Thymus (tissue), 11 donors: ENCODE measurements around the gene MYMX. TPM values are rescaled to one million over a fixed set of nuclear protein-coding genes. Genes with fewer than 3 reads are reported as not detected.
"Not testable (repeated sequence)": the region's sequence is repeated elsewhere in the genome, so short reads cannot be mapped to it uniquely, and the experiment has no call there.

Experiments used
- DNase-seq, 9 donors: peaks; one replicate each; pipeline ENCODE4 v3.0.0-alpha.2; 2013; ENCODE audit warnings: low spot score in 9 of 9, low read depth in 6 of 9, missing footprints in 1 of 9
- H3K27ac ChIP-seq, 2 donors: one replicate each; pipeline ENCODE4 v1.5.1; 2013; ENCODE audit warnings: control low read depth in 1 of 2, low read depth in 1 of 2, low read length in 1 of 2, mild to moderate bottlenecking in 1 of 2, moderate library complexity in 1 of 2
- H3K27me3 ChIP-seq, 2 donors: one replicate each; pipeline ENCODE4 v1.5.1; 2013; ENCODE audit warnings: low read length in 1 of 2; ENCODE audit not compliant: control insufficient read depth in 2 of 2, insufficient read depth in 1 of 2
- H3K36me3 ChIP-seq, 2 donors: one replicate each; pipeline ENCODE4 v1.5.1; 2013; ENCODE audit warnings: low read length in 1 of 2, mild to moderate bottlenecking in 1 of 2, moderate library complexity in 1 of 2; ENCODE audit not compliant: control insufficient read depth in 2 of 2, insufficient read depth in 2 of 2
- H3K4me1 ChIP-seq, 2 donors: one replicate each; pipeline ENCODE4 v1.5.1; 2013; ENCODE audit warnings: low read length in 2 of 2; ENCODE audit not compliant: control insufficient read depth in 2 of 2, insufficient read depth in 2 of 2
- H3K4me3 ChIP-seq, 2 donors: one replicate each; pipeline ENCODE4 v1.5.1; 2013; ENCODE audit warnings: low read length in 2 of 2, control low read depth in 1 of 2, mild to moderate bottlenecking in 1 of 2
- H3K9me3 ChIP-seq, 2 donors: one replicate each; pipeline ENCODE4 v1.5.1; 2013; ENCODE audit warnings: low read length in 1 of 2, mild to moderate bottlenecking in 1 of 2; ENCODE audit not compliant: control insufficient read depth in 2 of 2, insufficient read depth in 1 of 2
- WGBS: extraction: QIAGEN DNeasy Blood & Tissue Kit; methylation state at CpG from one replicate; pipeline ENCODE4 v1.1.7; 2013; 5-methylcytosine and 5-hydroxymethylcytosine counted together
- polyA plus RNA-seq: library from polyadenylated mRNA; stranded (reverse); fragments of 200-250 nt; gene quantifications from one replicate; pipeline ENCODE4 v1.2.3, GENCODE V29; 2013
- total RNA-seq: library from RNA; stranded (reverse); fragments of 120-200 nt; gene quantifications from one replicate; pipeline ENCODE4 v1.2.4, GENCODE V29; 2013
- donor health status: healthy.

The MYMX gene
- total and polyA plus RNA-seq, 2 donors, result 0.80 to 1.7 TPM

DNA sequence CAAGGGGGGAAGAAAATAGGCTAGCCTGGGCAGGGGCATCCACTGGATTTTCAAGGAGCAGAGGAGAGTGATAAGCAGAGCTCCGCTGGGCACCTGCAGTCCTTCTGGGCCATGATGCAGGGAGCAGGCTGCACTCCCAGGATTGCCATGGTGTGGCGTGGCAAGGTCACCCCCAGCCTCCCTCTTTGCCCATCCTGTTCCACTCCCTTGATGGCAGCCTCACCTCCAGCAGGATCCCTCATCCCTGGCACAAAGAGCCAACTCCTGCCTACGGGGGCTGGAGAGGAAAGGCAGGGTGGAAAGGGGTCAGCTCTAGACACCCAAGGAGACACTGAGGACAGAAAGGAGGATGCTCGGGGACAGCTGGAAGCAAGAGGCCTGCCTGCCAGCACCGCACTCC lies 22.4 kb upstream of the MYMX start:
- Histone ChIP-seq H3K27me3 (no peaks in the 10 kb centered on the region), H3K36me3 (no peaks in the 10 kb centered on the region), H3K9me3 (no peaks in the 10 kb centered on the region), H3K4me1 (peaks cover 0 to 10% of the 10 kb centered on the region in 2 donors), H3K27ac (no peak overlapping the region), H3K4me3 (no peak overlapping the region)
- DNase-seq, result no peak
- WGBS, result 96% methylated on average over 5 of the region's 5 CpGs

DNA sequence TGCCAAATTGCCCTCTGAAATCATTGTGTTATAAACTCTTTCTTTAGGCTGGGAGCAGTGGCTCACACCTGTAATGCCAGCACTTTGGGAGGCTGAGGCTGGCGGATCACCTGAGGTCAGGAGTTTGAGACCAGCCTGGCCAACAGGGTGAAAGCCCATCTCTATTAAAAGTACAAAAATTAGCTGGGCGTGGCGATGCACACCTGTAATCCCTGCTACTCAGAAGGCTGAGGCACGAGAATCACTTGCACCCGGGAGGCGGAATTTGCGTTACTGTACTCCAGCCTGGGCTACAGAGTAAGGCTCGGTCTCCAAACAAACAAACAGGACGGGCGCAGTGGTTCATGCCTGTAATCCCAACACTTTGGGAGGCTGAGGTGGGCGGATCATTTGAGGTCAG lies 20.4 kb upstream of the MYMX start:
- H3K27me3 ChIP-seq, H3K4me3 ChIP-seq, H3K9me3 ChIP-seq, H3K4me1 ChIP-seq, H3K27ac ChIP-seq, H3K36me3 ChIP-seq, DNase-seq: not testable (repeated sequence)
- 97% methylated on average over 11 of the region's 11 CpGs for WGBS

DNA sequence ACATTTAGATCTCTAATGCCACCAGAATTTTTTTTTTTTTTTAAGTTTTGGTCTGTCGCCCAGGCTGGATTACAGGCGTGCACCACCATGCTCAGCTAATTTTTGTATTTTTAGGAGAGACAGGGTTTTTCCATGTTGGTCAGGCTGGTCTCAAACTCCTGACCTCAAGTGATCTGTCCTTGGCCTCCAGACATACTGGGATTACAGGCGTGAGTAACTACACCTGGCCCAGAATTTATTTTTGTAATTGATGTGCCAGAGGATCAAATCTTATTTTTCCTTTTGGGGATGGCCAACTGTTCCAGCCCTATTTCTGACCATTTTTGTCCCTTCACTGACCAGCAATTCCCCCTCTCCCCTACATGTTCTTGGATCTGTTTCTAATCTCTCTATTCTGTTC lies 18.0 kb upstream of the MYMX start:
- 96% methylated on average over 3 of the region's 3 CpGs for WGBS
- DNase-seq, result no peak
- no peaks in the 10 kb centered on the region for H3K9me3 ChIP-seq
- H3K27ac ChIP-seq, result no peak overlapping the region
- H3K27me3 ChIP-seq, result no peaks in the 10 kb centered on the region
- no peaks in the 10 kb centered on the region for H3K36me3 ChIP-seq
- no peak overlapping the region for H3K4me3 ChIP-seq
- H3K4me1 ChIP-seq, result no peaks in the 10 kb centered on the region

DNA sequence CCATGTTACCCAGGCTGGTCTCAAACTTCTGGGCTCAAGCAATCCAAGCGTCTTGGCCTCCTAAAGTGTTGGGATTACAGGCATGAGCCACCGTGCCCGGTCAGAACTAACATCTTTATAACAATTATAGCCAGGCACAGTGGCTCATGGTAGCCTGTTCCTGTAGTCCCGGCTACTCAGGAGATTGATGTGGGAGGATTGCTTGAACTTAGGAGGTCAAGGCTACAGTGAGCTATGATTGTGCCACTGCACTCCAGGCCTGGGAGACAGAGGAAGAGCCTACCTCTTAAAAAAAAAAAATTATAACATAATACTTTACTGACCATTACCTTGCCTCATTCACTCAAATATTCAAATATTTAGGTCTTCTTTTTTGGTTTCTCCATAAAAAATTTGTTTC lies 16.8 kb upstream of the MYMX start:
- Histone ChIP-seq H3K4me3 (no peak overlapping the region), H3K27ac (no peak overlapping the region), H3K27me3 (no peaks in the 10 kb centered on the region), H3K9me3 (no peaks in the 10 kb centered on the region), H3K4me1 (no peaks in the 10 kb centered on the region), H3K36me3 (no peaks in the 10 kb centered on the region)
- no peak for DNase-seq
- 97% methylated on average over 4 of the region's 4 CpGs for WGBS

DNA sequence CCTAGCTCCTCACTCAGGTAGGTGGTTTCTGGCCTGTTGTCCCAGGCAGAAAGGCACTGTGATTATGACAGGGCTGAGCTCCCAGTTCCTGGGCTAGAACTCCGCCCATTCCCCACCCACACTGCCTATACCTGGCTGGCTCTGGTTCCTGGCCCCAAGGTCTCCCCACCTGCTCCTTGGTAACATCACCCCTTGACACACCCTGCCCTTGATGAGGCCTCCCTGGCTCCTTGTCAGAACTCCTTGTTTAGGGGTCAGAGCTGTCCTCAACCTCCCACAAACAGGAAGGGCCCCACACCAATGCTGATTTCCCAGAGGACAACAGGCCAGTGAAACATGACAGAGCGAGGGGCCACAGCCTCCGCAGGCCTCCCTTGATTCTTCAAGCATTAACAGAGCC lies 15.5 kb upstream of the MYMX start:
- no peak overlapping the region for H3K27ac ChIP-seq
- WGBS, result 98% methylated on average over 3 of the region's 3 CpGs

GRCh38 chr6:44201638-44202303 lies 15.0 kb upstream of the MYMX start:
- DNase-seq, result no peak
- no peaks in the 10 kb centered on the region for H3K27me3 ChIP-seq
- H3K27ac ChIP-seq, result no peak overlapping the region
- 94% methylated on average over 11 of the region's 11 CpGs for WGBS
- no peaks in the 10 kb centered on the region for H3K4me1 ChIP-seq
- no peaks in the 10 kb centered on the region for H3K36me3 ChIP-seq
- no peak overlapping the region for H3K4me3 ChIP-seq
- H3K9me3 ChIP-seq, result no peaks in the 10 kb centered on the region

More for the DNA sequence above, 15.5 kb upstream of the MYMX start:
- DNase-seq, result no peak
- H3K36me3 ChIP-seq, result no peaks in the 10 kb centered on the region
- H3K9me3 ChIP-seq, result no peaks in the 10 kb centered on the region
- no peaks in the 10 kb centered on the region for H3K27me3 ChIP-seq
- no peaks in the 10 kb centered on the region for H3K4me1 ChIP-seq
- H3K4me3 ChIP-seq, result no peak overlapping the region

DNA sequence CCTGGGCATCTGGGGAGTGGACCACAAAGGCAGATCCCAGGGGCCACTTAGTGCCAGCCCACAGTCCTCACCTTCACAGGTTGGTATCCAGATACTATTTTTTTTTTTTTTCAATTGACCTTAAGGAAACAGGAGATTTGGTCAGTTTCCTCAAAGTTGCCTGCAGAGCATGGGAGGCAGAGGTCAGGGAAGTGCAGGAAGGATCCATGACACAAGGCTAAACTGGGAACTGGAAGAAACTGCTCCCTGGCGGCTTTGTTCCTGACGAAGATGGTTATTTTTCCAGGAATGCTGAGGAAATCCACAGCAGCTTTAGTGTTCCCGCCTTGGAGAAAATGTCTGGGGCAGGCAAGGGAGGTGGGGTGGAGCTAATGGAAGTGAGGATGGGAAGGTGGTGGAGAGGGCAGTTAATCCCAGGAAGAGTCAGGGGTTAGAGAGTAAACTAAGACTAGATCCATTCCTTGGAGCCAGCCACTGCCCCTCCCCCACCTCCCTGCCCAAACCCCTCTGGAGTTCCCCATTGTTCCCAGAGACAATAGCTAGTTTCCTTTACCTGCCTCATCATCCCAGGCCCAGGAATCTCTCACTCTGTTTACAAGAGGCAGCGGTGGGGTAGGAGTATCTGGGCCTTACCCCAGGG lies 14.3 kb upstream of the MYMX start:
- H3K4me3 ChIP-seq, result no peak overlapping the region
- no peaks in the 10 kb centered on the region for H3K9me3 ChIP-seq
- no peaks in the 10 kb centered on the region for H3K27me3 ChIP-seq
- H3K36me3 ChIP-seq, result no peaks in the 10 kb centered on the region
- no peak overlapping the region for H3K27ac ChIP-seq
- no peak for DNase-seq
- WGBS, result 98% methylated on average over 4 of the region's 4 CpGs
- no peaks in the 10 kb centered on the region for H3K4me1 ChIP-seq

DNA sequence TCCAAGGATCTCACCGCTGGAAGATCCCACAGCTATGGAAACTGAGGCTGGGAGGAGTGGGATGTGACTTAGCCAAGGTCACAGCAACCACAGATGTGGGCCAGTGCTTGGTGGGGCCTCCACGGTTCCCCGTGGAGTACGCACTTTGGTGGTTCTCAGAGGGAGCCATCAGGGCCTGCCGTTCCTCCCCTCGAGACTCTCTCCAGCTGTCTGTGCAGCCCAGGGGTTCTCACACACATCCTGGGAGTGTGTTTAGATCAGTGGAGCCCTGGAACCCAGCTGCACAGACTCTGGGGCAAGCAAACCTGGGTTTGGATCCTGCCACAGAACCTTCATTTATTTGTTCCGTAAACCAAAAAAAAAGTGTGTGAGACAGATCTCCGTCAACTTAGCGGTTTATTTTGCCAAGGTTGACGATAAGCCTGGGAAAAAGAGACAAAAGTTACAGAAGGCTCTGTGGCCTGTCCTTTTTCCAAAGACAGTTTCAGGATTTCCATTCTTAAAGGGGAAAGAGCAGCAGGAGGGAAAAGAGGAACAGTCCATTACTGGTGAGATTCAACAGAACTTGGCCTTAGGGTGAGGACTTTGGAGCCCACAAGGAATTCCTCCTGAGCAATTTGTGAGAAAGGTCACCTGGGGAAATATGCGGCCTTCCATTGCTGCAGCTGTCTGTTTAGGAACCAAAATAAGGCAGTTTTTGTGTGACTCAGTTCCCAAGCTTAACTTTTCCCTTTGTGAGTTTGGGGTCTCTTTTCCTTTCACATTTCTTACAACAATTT lies 13.6 kb upstream of the MYMX start:
- H3K4me3 ChIP-seq, result no peak overlapping the region
- no peaks in the 10 kb centered on the region for H3K9me3 ChIP-seq
- H3K36me3 ChIP-seq, result no peaks in the 10 kb centered on the region
- no peaks in the 10 kb centered on the region for H3K4me1 ChIP-seq
- WGBS, result 97% methylated on average over 11 of the region's 11 CpGs
- no peaks in the 10 kb centered on the region for H3K27me3 ChIP-seq
- H3K27ac ChIP-seq, result no peak overlapping the region
- DNase-seq, result no peak

- 92% methylated on average over 6 of the region's 6 CpGs for WGBS
- Histone ChIP-seq H3K36me3 (no peaks in the 10 kb centered on the region), H3K27ac (no peak overlapping the region), H3K4me3 (no peak overlapping the region), H3K27me3 (no peaks in the 10 kb centered on the region), H3K4me1 (no peaks in the 10 kb centered on the region), H3K9me3 (no peaks in the 10 kb centered on the region)
- no peak for DNase-seq
Observed at GRCh38 chr6:44203955-44204354, 12.8 kb upstream of the MYMX start.
